ENCODE results near the gene ZNF268. TPM values are rescaled to one million over a fixed set of nuclear protein-coding genes. Genes with fewer than 3 reads are reported as not detected.
"Not testable (repeated sequence)": the region's sequence is repeated elsewhere in the genome, so short reads cannot be mapped to it uniquely, and the experiment has no call there.

The ZNF268 gene
- total RNA-seq, 4 donors from 2014 or later, result 7.1 to 24.6 (median 15.4) TPM

GRCh38 chr12:133236144-133236543 lies 54.8 kb downstream of the ZNF268 start:
- intact Hi-C loops (cut with DNase I; ENCODE audit: low total_unique reads), result no loop called here
- TF ChIP-seq, protein P1, sequence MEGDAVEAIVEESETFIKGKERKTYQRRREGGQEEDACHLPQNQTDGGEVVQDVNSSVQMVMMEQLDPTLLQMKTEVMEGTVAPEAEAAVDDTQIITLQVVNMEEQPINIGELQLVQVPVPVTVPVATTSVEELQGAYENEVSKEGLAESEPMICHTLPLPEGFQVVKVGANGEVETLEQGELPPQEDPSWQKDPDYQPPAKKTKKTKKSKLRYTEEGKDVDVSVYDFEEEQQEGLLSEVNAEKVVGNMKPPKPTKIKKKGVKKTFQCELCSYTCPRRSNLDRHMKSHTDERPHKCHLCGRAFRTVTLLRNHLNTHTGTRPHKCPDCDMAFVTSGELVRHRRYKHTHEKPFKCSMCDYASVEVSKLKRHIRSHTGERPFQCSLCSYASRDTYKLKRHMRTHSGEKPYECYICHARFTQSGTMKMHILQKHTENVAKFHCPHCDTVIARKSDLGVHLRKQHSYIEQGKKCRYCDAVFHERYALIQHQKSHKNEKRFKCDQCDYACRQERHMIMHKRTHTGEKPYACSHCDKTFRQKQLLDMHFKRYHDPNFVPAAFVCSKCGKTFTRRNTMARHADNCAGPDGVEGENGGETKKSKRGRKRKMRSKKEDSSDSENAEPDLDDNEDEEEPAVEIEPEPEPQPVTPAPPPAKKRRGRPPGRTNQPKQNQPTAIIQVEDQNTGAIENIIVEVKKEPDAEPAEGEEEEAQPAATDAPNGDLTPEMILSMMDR (IDR thresholded peaks at IDR 0.05), result no peak
- TF ChIP-seq POLR2A (IDR thresholded peaks at IDR 0.05), result no peak
- WGBS, 2 donors, result 57 to 65% methylated on average over 14 to 36 of the region's 44 CpGs

DNA sequence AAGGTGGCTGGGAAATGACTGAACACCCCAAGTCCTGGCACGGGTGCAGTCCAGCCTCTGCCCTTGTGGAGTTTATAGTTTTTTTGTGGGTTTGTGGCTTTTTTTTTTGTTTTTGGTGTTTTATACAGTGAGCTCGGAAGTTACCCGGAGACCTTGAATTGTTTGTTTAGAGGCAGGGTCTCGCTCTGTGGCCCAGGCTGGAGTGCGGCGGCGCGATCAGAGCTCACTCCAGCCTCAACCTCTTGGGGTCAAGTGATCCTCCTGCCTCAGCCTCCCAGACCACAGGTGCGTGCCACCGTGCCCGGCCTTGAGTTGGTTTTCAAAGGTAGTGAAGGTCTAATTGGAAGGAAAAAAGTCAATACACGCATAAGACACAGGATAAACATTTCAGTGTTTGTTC lies 55.3 kb downstream of the ZNF268 start:
- TF ChIP-seq, protein P1 (IDR thresholded peaks at IDR 0.05), result no peak
- no peak for TF ChIP-seq POLR2A (IDR thresholded peaks at IDR 0.05)
- WGBS, 2 donors, result 92 to 93% methylated on average over 12 of the region's 12 CpGs
- intact Hi-C loops (cut with DNase I; ENCODE audit: low total_unique reads), result no loop called here
- no peak for DNase-seq (ENCODE audit: low spot score in 2 of 2)
- H3K4me3 ChIP-seq (ENCODE audit: low read depth, poor library complexity, severe bottlenecking), result no peak overlapping the region

More at GRCh38 chr12:133236144-133236543, 54.8 kb downstream of the ZNF268 start:
- no peak for DNase-seq (ENCODE audit: low spot score in 2 of 2)
- H3K4me3 ChIP-seq (ENCODE audit: low read depth, poor library complexity, severe bottlenecking), result no peak overlapping the region

DNA sequence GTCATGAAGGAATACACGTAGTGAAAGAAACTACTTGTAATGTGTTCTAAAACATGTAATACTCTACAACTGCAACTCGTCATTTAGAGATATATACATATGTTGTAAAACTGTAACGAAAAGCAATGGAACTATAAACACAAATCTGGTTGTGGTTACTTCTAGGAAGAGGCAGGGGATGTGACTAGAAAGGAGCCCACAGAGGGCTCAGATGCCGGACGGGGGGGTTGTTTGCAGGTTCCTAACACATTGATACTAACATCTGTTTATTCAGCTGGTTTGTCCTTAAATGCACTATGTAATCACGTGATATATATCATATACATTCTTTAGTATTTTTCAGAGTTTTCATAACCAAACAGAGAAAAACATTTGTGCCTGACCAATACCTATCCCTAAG lies 70.4 kb downstream of the ZNF268 start:
- intact Hi-C loops (cut with DNase I; ENCODE audit: low total_unique reads), result no loop called here
- WGBS, 2 donors, result 59 to 66% methylated on average over 6 of the region's 6 CpGs
- TF ChIP-seq, protein P1 (IDR thresholded peaks at IDR 0.05), result no peak
- TF ChIP-seq POLR2A (IDR thresholded peaks at IDR 0.05), result no peak
- no peak overlapping the region for H3K4me3 ChIP-seq (ENCODE audit: low read depth, poor library complexity, severe bottlenecking)
- no peak for DNase-seq (ENCODE audit: low spot score in 2 of 2)

DNA sequence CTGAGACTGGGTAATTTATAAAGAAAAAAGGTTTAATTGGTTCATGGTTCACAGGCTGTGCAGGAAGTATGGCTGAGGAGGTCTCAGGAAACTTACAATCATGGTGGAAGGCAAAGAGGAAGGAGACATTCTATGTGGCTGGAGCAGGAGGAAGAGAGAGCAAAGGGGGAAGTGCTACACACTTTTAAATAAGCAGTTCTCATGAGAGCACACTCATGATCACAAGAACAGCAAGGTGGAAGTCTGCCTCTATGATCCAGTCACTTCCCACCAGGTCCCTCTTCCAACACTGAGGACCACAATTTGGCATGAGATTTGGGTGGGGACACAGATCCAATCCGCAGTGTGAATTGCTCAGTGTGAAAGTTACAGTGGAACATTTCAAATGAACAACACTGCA lies 74.5 kb downstream of the ZNF268 start:
- intact Hi-C loops (cut with DNase I; ENCODE audit: low total_unique reads); H3K4me3 ChIP-seq (ENCODE audit: low read depth, poor library complexity, severe bottlenecking); DNase-seq (ENCODE audit: low spot score in 2 of 2): not testable (repeated sequence)
- WGBS, 2 donors, result 26 to 32% methylated on average over 1 of the region's 1 CpG

- TF ChIP-seq, protein P1 (IDR thresholded peaks at IDR 0.05), result no peak
- no peak for TF ChIP-seq POLR2A (IDR thresholded peaks at IDR 0.05)
- whole genome bisulfite sequencing, 2 donors, result 26 to 43% methylated on average over 1 of the region's 1 CpG
- intact Hi-C loops (cut with DNase I; ENCODE audit: low total_unique reads), result no loop called here
- H3K4me3 ChIP-seq (ENCODE audit: low read depth, poor library complexity, severe bottlenecking), result no peak overlapping the region
- DNase-seq (ENCODE audit: low spot score in 2 of 2), result no peak
Measured at GRCh38 chr12:133256321-133256720, 75.0 kb downstream of the ZNF268 start.

GRCh38 chr12:133264173-133264572 lies 82.9 kb downstream of the ZNF268 start:
- DNase-seq (ENCODE audit: low spot score in 2 of 2), result peak in 1 of 2 donors; percentile 64
- TF ChIP-seq, protein P1 (IDR thresholded peaks at IDR 0.05), result no peak
- TF ChIP-seq POLR2A (IDR thresholded peaks at IDR 0.05), result no peak
- intact Hi-C loops (cut with DNase I; ENCODE audit: low total_unique reads), result no loop called here
- 82% methylated on average over 32 to 33 of the region's 33 CpGs for WGBS, 2 donors
- no peak overlapping the region for H3K4me3 ChIP-seq (ENCODE audit: low read depth, poor library complexity, severe bottlenecking)

Other genes with a start within 250 kb of the ZNF268 start
- 1 to 10 TPM; 4.9 to 7.7 (median 5.6) TPM for gene ZNF605, start 225.2 kb upstream of the ZNF268 start, total RNA-seq
- 10 to 100 TPM in 3 of 4 donors, 1 to 10 TPM in 1; 5.7 to 16.8 (median 14.1) TPM for gene ZNF26, start 195.1 kb upstream of the ZNF268 start, total RNA-seq
- 10 to 100 TPM; 15.7 to 18.9 (median 16.4) TPM for gene ZNF84, start 144.0 kb upstream of the ZNF268 start, total RNA-seq
- 10 to 100 TPM; 10.3 to 21.5 (median 18.5) TPM for gene ZNF140, start 100.6 kb upstream of the ZNF268 start, total RNA-seq
- 1 to 10 TPM; 1.0 to 1.6 (median 1.4) TPM for gene ZNF891, start 51.2 kb upstream of the ZNF268 start, total RNA-seq
- gene ZNF10, start 50.9 kb upstream of the ZNF268 start, total RNA-seq, result 1 to 10 TPM; 2.2 to 8.8 (median 5.1) TPM
- not detected for gene ANHX, start 54.4 kb downstream of the ZNF268 start, total RNA-seq